ENCODE measurements around the gene EI24. TPM values are rescaled to one million over a fixed set of nuclear protein-coding genes. Genes with fewer than 3 reads are reported as not detected.

Gene EI24
- polyA plus RNA-seq, 2 of the 4 experiments (the other 2 are of a cell fraction): 112 to 132 TPM

DNA sequence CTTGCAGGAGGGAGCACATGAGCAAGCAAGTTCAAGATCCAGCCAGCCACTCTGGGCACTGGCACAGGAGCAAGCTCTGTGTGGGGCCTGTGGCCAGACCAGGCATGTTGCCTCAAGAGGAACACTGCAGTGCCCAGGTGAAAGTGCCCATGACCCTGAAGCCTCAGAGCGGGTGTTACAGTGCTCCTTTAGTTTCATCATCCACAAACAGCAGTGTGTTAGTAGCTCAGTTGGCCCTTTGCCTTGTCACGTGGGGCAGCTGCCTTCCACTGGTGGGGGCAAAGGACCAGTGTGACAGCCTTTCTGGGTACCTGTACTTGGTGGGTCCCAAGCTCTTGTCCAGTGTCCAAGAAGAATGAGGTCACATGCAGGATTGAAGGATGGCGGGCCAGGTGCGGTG is 3.0 kb upstream of the EI24 start:
- ATAC-seq: no peak
- Histone ChIP-seq H3K4me1 (peaks cover 10% of the 10 kb centered on the region; the same call in 2 of the 3 replicates), H3K9me3 (no peaks in the 10 kb centered on the region), H3K4me2 (no peak overlapping the region), H3K27ac (no peak overlapping the region), H3K4me3 (no peak overlapping the region)
- 83% methylated on average over 3 of the region's 4 CpGs for WGBS (ENCODE audit: missing lambda C conversion rate)
- ChIA-PET CTCF (interaction anchor here (1.0 kb wide), 1 partner anchor 11 kb away, joined by 3 read pairs; no protein-coding TSS in a partner anchor), POLR2A (no interaction called here)
- no peak for DNase-seq (ENCODE audit: low read depth in 1 of 2, low spot score in 1 of 2)
- TF ChIP-seq, protein P1, sequence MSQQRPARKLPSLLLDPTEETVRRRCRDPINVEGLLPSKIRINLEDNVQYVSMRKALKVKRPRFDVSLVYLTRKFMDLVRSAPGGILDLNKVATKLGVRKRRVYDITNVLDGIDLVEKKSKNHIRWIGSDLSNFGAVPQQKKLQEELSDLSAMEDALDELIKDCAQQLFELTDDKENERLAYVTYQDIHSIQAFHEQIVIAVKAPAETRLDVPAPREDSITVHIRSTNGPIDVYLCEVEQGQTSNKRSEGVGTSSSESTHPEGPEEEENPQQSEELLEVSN (IDR thresholded peaks at IDR 0.05; ENCODE audit: borderline replicate concordance, low read depth): no peak
- TF ChIP-seq HEYL (CRISPR knock-in tag; IDR thresholded peaks at IDR 0.05) (no peak), ZSCAN20 (CRISPR knock-in tag; IDR thresholded peaks at IDR 0.05) (no peak), SMC3 (IDR thresholded peaks at IDR 0.05) (no peak), RAD21 (conservative IDR thresholded peaks at IDR 0.05 in 1 of 2, IDR thresholded peaks at IDR 0.05 in 1 of 2) (no peak), MAFK (IDR thresholded peaks at IDR 0.05; ENCODE audit: partially characterized antibody) (no peak), ESRRA (IDR thresholded peaks at IDR 0.05; ENCODE audit: borderline replicate concordance, low read length) (no peak), HDAC2 (IDR thresholded peaks at IDR 0.05) (no peak), ZNF302 (CRISPR knock-in tag; IDR thresholded peaks at IDR 0.05) (no peak), TP53 (CRISPR knock-in tag; IDR thresholded peaks at IDR 0.05) (no peak), ZFP36 (IDR thresholded peaks at IDR 0.05; ENCODE audit: borderline replicate concordance, partially characterized antibody) (no peak), KDM5A (IDR thresholded peaks at IDR 0.05) (no peak), JUN (IDR thresholded peaks at IDR 0.05) (no peak), JUNB (IDR thresholded peaks at IDR 0.05) (no peak)
- no peak for FAIRE-seq

DNA sequence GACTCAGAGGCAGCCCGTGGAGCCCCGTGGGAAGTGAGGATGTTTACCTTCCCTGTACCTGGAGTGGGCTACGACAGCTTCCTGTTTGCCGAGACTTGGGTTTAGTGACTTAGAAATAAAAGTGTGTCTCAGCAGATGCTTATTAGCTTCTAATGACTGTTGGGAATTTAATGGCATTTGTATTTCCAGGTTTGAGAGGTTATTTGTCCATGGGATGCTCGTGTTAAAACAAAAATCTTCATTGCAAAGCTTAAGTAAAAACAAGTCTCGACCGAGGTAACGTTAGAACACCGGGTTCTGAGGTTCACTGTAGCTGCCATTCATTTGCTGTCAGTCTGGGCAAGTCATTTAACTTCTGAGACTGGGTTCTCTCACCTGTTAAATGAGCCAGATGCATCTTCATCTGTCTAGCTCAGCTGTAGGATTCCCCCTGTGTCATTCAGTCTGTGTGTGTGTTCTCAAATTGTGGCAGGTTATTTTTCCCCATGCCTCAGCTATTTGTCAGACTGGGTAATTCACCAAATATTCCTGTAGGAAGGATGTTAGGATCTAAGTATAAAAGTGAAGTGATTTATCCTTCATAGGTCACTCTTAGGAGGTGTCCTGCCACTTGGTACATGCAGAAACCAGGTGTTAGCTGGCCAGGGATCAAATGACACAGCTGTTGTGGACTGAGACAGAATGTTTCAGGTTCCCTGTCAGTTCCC is 791 bp downstream of the EI24 start:
- POLR2A ChIA-PET: interaction anchor here (0.7 to 1.5 kb wide), 3 partner anchors 20 to 318 kb away, joined by 3 to 16 read pairs (median 5); partner anchors contain the start of genes HYLS1 and STT3A
- CTCF ChIA-PET: interaction anchor here (0.7 to 2.0 kb wide), 9 partner anchors 8 to 79 kb away, joined by 3 to 5 read pairs (median 5); partner anchors contain the start of gene STT3A
- Histone ChIP-seq H3K4me3 (peak overlapping the region; percentile 94), H3K4me1 (peaks cover 10% of the 10 kb centered on the region; the same call in 2 of the 3 replicates), H3K27ac (peak overlapping the region; percentile 94 to 100), H3K9me3 (no peaks in the 10 kb centered on the region), H3K4me2 (peak overlapping the region; percentile 94)
- FAIRE-seq (no peak), DNase-seq (ENCODE audit: low read depth in 1 of 2, low spot score in 1 of 2) (no peak), ATAC-seq (no peak)
- 14% methylated on average over 8 of the region's 9 CpGs for WGBS (ENCODE audit: missing lambda C conversion rate)
- TF ChIP-seq RARB (CRISPR knock-in tag; IDR thresholded peaks at IDR 0.05) (no peak), BHLHE40 (IDR thresholded peaks at IDR 0.05; ENCODE audit: low read depth, low read length) (no peak), ZSCAN20 (CRISPR knock-in tag; IDR thresholded peaks at IDR 0.05) (no peak)
- TF ChIP-seq, protein P1 (IDR thresholded peaks at IDR 0.05; ENCODE audit: borderline replicate concordance, low read depth): no peak
- TF ChIP-seq, protein P2, sequence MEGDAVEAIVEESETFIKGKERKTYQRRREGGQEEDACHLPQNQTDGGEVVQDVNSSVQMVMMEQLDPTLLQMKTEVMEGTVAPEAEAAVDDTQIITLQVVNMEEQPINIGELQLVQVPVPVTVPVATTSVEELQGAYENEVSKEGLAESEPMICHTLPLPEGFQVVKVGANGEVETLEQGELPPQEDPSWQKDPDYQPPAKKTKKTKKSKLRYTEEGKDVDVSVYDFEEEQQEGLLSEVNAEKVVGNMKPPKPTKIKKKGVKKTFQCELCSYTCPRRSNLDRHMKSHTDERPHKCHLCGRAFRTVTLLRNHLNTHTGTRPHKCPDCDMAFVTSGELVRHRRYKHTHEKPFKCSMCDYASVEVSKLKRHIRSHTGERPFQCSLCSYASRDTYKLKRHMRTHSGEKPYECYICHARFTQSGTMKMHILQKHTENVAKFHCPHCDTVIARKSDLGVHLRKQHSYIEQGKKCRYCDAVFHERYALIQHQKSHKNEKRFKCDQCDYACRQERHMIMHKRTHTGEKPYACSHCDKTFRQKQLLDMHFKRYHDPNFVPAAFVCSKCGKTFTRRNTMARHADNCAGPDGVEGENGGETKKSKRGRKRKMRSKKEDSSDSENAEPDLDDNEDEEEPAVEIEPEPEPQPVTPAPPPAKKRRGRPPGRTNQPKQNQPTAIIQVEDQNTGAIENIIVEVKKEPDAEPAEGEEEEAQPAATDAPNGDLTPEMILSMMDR (IDR thresholded peaks at IDR 0.05): no peak

DNA sequence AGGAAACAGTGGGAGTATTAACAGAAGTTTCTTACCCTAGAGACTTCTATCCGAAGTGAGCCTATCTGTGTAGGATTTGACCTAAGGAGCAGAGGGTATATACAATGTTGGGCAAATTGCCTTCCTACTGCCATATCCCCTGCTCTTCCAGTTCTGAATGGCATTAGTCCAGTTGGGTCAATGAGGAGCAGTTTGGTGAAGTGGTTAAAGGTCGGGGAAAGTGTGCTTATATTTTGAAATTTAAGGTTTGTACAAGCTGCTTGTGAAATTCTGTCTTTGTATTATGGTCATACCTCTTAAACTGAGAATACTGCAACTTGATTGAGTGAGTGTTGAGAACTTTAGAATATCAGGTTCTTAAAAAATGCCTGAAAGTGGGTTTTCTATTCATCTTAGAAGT is 1.7 kb downstream of the EI24 start:
- ChIA-PET CTCF (no interaction called here), POLR2A (interaction anchor here (0.7 kb wide), 1 partner anchor 19 kb away, joined by 3 read pairs; no protein-coding TSS in a partner anchor)
- H3K4me2 ChIP-seq: peak overlapping the region; percentile 94
- no peaks in the 10 kb centered on the region for H3K9me3 ChIP-seq
- 88% methylated on average over 2 of the region's 2 CpGs for WGBS (ENCODE audit: missing lambda C conversion rate)
- H3K4me1 ChIP-seq: peaks cover 10% of the 10 kb centered on the region; the same call in 2 of the 3 replicates
- ATAC-seq (no peak), FAIRE-seq (no peak), DNase-seq (ENCODE audit: low read depth in 1 of 2, low spot score in 1 of 2) (no peak)
- TF ChIP-seq SMC3 (IDR thresholded peaks at IDR 0.05): no peak
- TF ChIP-seq, protein P3, sequence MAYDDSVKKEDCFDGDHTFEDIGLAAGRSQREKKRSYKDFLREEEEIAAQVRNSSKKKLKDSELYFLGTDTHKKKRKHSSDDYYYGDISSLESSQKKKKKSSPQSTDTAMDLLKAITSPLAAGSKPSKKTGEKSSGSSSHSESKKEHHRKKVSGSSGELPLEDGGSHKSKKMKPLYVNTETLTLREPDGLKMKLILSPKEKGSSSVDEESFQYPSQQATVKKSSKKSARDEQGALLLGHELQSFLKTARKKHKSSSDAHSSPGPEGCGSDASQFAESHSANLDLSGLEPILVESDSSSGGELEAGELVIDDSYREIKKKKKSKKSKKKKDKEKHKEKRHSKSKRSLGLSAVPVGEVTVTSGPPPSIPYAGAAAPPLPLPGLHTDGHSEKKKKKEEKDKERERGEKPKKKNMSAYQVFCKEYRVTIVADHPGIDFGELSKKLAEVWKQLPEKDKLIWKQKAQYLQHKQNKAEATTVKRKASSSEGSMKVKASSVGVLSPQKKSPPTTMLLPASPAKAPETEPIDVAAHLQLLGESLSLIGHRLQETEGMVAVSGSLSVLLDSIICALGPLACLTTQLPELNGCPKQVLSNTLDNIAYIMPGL (CRISPR knock-in tag; IDR thresholded peaks at IDR 0.05; ENCODE audit: borderline replicate concordance): no peak
- no peak for TF ChIP-seq NR3C1 (IDR thresholded peaks at IDR 0.05)
- no peak for TF ChIP-seq RCOR1 (IDR thresholded peaks at IDR 0.05; ENCODE audit: low read depth, low read length)
- no peak for TF ChIP-seq HOXB13 (CRISPR knock-in tag; IDR thresholded peaks at IDR 0.05; ENCODE audit: low read depth)
- no peak for TF ChIP-seq NPAS2 (CRISPR knock-in tag; IDR thresholded peaks at IDR 0.05; ENCODE audit: borderline replicate concordance)
- TF ChIP-seq EHMT2 (IDR thresholded peaks at IDR 0.05; ENCODE audit: low read depth): no peak
- TF ChIP-seq CEBPB (IDR thresholded peaks at IDR 0.05): no peak
- TF ChIP-seq, protein P4, sequence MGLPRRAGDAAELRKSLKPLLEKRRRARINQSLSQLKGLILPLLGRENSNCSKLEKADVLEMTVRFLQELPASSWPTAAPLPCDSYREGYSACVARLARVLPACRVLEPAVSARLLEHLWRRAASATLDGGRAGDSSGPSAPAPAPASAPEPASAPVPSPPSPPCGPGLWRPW (IDR thresholded peaks at IDR 0.05): no peak
- TF ChIP-seq CBX8 (IDR thresholded peaks at IDR 0.05): no peak
- no peak for TF ChIP-seq POLR2AphosphoS2 (conservative IDR thresholded peaks at IDR 0.05; ENCODE audit: low read length)
- TF ChIP-seq ZFP36 (IDR thresholded peaks at IDR 0.05; ENCODE audit: borderline replicate concordance, partially characterized antibody): no peak
- no peak for TF ChIP-seq POLR2A (IDR thresholded peaks at IDR 0.05; ENCODE audit: low read length)
- no peak for TF ChIP-seq RFX5 (IDR thresholded peaks at IDR 0.05)
- no peak overlapping the region for H3K4me3 ChIP-seq
- no peak overlapping the region for H3K27ac ChIP-seq
